ENCODE data around the gene TNC.

Gene TNC

GRCh38 chr9:115126404-115126803, 8.4 kb upstream of the TNC start:
- TF ChIP-seq CTCF (conservative IDR thresholded peaks at IDR 0.05; ENCODE audit: low read depth, low read length) = no peak
- H3K4me3 ChIP-seq (ENCODE audit: low read depth, low read length) = no peak overlapping the region
- no peak for DNase-seq (ENCODE audit: low read depth)

GRCh38 chr9:115122937-115123336, 5.0 kb upstream of the TNC start:
- TF ChIP-seq CTCF (conservative IDR thresholded peaks at IDR 0.05; ENCODE audit: low read depth, low read length) = no peak
- no peak overlapping the region for H3K4me3 ChIP-seq (ENCODE audit: low read depth, low read length)
- no peak for DNase-seq (ENCODE audit: low read depth)

GRCh38 chr9:115121181-115121580, 3.2 kb upstream of the TNC start:
- H3K4me3 ChIP-seq (ENCODE audit: low read depth, low read length) = no peak overlapping the region
- DNase-seq (ENCODE audit: low read depth) = peak; percentile 41
- TF ChIP-seq CTCF (conservative IDR thresholded peaks at IDR 0.05; ENCODE audit: low read depth, low read length) = no peak

- no peak for TF ChIP-seq CTCF (conservative IDR thresholded peaks at IDR 0.05; ENCODE audit: low read depth, low read length)
- peak; percentile 84 for DNase-seq (ENCODE audit: low read depth)
- peak overlapping the region; percentile 40 for H3K4me3 ChIP-seq (ENCODE audit: low read depth, low read length)
These were observed 892 bp upstream of the TNC start for GRCh38 chr9:115118879-115119218.

- TF ChIP-seq CTCF (conservative IDR thresholded peaks at IDR 0.05; ENCODE audit: low read depth, low read length) = no peak
- no peak overlapping the region for H3K4me3 ChIP-seq (ENCODE audit: low read depth, low read length)
- no peak for DNase-seq (ENCODE audit: low read depth)
These were observed 1.3 kb downstream of the TNC start for GRCh38 chr9:115116421-115117284.

- DNase-seq (ENCODE audit: low read depth) = no peak
These were observed 2.0 kb downstream of the TNC start for GRCh38 chr9:115115924-115116323.

More at GRCh38 chr9:115115924-115116323, 2.0 kb downstream of the TNC start:
- H3K4me3 ChIP-seq (ENCODE audit: low read depth, low read length) = no peak overlapping the region
- no peak for TF ChIP-seq CTCF (conservative IDR thresholded peaks at IDR 0.05; ENCODE audit: low read depth, low read length)

Measured in choroid plexus epithelial cell (primary cell).